ENCODE measurements around the gene PLA1A. TPM values are rescaled to one million over a fixed set of nuclear protein-coding genes. Genes with fewer than 3 reads are reported as not detected.

PLA1A gene
- total and polyA plus RNA-seq, 8 donors = 1.1 to 16.9 (median 3.3) TPM; not detected in 2

DNA sequence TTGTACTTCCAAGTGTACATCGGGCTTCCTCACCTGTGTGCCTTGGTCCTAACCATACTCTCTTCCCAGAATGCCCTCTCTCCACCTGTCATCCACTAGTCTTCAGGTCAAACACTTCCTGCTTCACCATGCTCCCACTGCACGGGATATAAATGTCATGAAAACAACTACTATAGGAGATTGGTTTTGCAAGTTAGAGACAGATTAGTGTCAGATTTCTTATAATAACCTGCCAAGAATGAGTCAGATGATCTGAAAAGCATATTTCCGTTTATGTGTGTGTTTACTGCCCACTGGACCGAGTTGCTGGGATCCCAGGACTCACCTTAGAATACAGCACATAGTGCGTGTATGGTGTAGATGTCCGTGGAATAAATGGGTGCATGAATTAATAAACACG, 21.4 kb downstream of the PLA1A start:
- Histone ChIP-seq H3K27ac (no peak overlapping the region), H3K36me3 (no peaks in the 10 kb centered on the region), H3K27me3 (no peaks in the 10 kb centered on the region), H3K4me3 (no peak overlapping the region), H3K4me1 (no peaks in the 10 kb centered on the region), H3K9me3 (no peaks in the 10 kb centered on the region)
- no peak for DNase-seq
- 75 to 88% (median 79%) methylated on average over 7 of the region's 7 CpGs for WGBS, 5 donors
- TF ChIP-seq, protein P1, sequence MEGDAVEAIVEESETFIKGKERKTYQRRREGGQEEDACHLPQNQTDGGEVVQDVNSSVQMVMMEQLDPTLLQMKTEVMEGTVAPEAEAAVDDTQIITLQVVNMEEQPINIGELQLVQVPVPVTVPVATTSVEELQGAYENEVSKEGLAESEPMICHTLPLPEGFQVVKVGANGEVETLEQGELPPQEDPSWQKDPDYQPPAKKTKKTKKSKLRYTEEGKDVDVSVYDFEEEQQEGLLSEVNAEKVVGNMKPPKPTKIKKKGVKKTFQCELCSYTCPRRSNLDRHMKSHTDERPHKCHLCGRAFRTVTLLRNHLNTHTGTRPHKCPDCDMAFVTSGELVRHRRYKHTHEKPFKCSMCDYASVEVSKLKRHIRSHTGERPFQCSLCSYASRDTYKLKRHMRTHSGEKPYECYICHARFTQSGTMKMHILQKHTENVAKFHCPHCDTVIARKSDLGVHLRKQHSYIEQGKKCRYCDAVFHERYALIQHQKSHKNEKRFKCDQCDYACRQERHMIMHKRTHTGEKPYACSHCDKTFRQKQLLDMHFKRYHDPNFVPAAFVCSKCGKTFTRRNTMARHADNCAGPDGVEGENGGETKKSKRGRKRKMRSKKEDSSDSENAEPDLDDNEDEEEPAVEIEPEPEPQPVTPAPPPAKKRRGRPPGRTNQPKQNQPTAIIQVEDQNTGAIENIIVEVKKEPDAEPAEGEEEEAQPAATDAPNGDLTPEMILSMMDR (IDR thresholded peaks at IDR 0.05) = no peak
- TF ChIP-seq POLR2A (IDR thresholded peaks at IDR 0.05) (no peak), EP300 (IDR thresholded peaks at IDR 0.05) (no peak), POLR2AphosphoS5 (IDR thresholded peaks at IDR 0.05) (no peak)
- intact Hi-C loops (cut with DNase I; ENCODE audit: low total_unique reads) = no loop called here

DNA sequence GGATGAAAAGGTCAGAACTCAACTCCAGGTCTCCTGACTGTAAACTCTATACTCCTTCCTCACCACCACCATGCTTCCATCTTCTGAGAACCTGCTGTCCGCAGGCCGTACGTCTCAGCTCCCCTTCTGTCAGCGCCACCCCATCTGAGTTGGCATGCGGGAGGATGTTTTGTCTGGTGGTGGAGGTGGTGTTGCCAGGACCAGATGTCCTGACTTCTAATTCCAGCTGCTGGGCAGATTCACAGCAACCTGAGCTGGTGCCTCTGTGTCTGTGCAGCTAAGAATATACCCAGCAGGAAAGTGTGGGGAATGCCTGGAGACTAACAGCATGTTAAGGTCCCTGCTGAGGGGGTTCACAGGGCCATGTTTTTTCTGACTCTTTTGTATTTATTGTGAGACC, 23.2 kb downstream of the PLA1A start:
- TF ChIP-seq EP300 (IDR thresholded peaks at IDR 0.05) (no peak), POLR2AphosphoS5 (IDR thresholded peaks at IDR 0.05) (no peak), POLR2A (IDR thresholded peaks at IDR 0.05) (no peak)
- TF ChIP-seq, protein P1 (IDR thresholded peaks at IDR 0.05) = no peak
- intact Hi-C loops (cut with DNase I; ENCODE audit: low total_unique reads) = no loop called here
- 95 to 100% (median 99%) methylated on average over 5 of the region's 5 CpGs for WGBS, 5 donors
- Histone ChIP-seq H3K4me1 (no peaks in the 10 kb centered on the region), H3K4me3 (no peak overlapping the region), H3K36me3 (no peaks in the 10 kb centered on the region), H3K9me3 (no peaks in the 10 kb centered on the region), H3K27ac (no peak overlapping the region), H3K27me3 (no peaks in the 10 kb centered on the region)
- no peak for DNase-seq

DNA sequence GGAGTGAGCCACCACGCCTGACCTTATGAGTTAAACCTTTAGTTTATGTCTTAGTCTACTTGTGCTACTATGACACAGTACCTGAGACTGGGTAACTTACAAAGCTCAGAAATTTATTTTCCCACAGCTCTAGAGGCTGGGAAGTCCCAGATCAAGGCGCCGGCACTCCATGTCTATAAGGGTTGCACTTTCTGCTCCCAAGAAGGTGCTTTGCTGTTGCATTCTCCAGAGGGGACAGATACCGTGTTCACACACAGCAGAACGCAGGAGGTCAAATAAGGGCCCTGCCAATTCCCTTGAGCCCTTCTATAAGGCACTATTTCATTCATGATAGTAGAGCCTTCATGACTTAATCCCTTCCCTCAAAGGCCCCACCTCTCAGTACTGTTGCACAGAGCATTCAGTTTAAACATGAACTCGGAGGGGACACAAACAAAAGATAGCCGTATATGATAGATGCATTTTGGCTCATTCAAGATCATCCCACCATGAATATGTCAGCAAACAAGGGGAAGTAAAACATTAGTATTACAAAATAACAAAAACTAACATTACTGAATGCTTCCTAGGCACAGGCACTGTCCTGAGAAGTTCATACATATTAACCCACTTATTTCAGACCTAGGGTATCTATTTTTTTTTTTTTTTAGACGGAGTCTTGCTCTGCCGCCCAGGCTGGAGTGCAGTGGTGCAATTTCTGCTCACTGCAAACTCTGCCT, 26.5 kb downstream of the PLA1A start:
- no peaks in the 10 kb centered on the region for H3K36me3 ChIP-seq
- TF ChIP-seq EP300 (IDR thresholded peaks at IDR 0.05) (no peak), POLR2AphosphoS5 (IDR thresholded peaks at IDR 0.05) (no peak), POLR2A (IDR thresholded peaks at IDR 0.05) (no peak)
- TF ChIP-seq, protein P1 (IDR thresholded peaks at IDR 0.05) = no peak
- no peaks in the 10 kb centered on the region for H3K9me3 ChIP-seq
- DNase-seq = no peak
- H3K4me1 ChIP-seq = peaks cover 0 to 1% (median 0%) of the 10 kb centered on the region in 4 donors
- 83 to 92% (median 88%) methylated on average over 9 of the region's 9 CpGs for WGBS, 5 donors
- no peaks in the 10 kb centered on the region for H3K27me3 ChIP-seq
- H3K4me3 ChIP-seq = no peak overlapping the region
- intact Hi-C loops (cut with DNase I; ENCODE audit: low total_unique reads) = no loop called here
- H3K27ac ChIP-seq = no peak overlapping the region

DNA sequence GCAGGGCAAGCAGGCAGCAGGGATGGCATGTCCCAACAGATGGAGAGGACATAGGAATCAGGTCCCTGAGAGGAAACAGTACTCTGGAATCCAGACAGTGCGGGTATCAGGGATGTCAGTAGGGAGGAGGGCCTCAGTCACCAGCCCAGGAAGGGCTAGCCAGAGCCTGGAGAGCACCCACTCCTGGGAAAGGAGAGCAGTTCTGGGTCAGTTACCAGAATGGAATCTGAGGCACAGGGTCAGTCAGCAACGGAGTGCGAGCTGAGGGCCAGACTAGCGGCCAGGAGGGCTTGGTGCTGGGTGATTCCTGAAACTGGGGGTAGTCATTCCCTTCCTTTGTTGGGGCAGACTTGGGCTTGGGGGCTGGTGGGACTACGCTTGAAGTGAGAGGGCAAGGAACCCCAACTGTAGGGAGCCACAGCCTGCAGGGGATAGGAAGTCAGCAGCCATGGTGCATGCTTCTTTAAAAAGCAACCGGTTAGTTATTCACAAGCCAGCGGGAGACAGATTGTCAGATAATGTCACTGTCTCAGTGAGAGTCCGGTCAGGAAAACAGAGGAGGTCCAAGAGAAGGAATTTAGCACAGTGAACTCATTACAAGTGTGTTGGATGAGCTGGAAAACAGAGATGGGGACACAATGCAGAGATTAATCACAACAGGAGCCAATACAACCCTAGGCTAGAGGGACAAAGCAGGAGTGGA, 27.9 kb downstream of the PLA1A start:
- intact Hi-C loops (cut with DNase I; ENCODE audit: low total_unique reads) = no loop called here
- Histone ChIP-seq H3K4me3 (no peak overlapping the region), H3K36me3 (no peaks in the 10 kb centered on the region), H3K9me3 (no peaks in the 10 kb centered on the region), H3K27me3 (no peaks in the 10 kb centered on the region), H3K27ac (no peak overlapping the region), H3K4me1 (peaks cover 0 to 16% (median 4%) of the 10 kb centered on the region in 4 donors)
- WGBS, 5 donors = 81 to 85% (median 82%) methylated on average over 8 of the region's 8 CpGs
- TF ChIP-seq POLR2A (IDR thresholded peaks at IDR 0.05) (no peak), POLR2AphosphoS5 (IDR thresholded peaks at IDR 0.05) (no peak), EP300 (IDR thresholded peaks at IDR 0.05) (no peak)
- TF ChIP-seq, protein P1 (IDR thresholded peaks at IDR 0.05) = no peak
- no peak for DNase-seq
